ENCODE results near the gene LY86. TPM values are rescaled to one million over a fixed set of nuclear protein-coding genes. Genes with fewer than 3 reads are reported as not detected.

The LY86 gene
- total RNA-seq, 1 donor from 2014 or later: not detected

- Histone ChIP-seq H3K36me3 (ENCODE audit: control insufficient read depth, insufficient read depth, low read length) (no peaks in the 10 kb centered on the region), H3K27me3 (ENCODE audit: control insufficient read depth, insufficient read depth, low read length) (no peaks in the 10 kb centered on the region), H3K4me3 (ENCODE audit: low read depth, low read length) (no peak overlapping the region)
- FAIRE-seq (no peak), DNase-seq (ENCODE audit: low read depth) (no peak)
- no peak for TF ChIP-seq CTCF (IDR thresholded peaks at IDR 0.05; ENCODE audit: insufficient read depth, low read length, severe bottlenecking)
These were observed 96.9 kb downstream of the LY86 start for GRCh38 chr6:6685249-6686040.

- H3K36me3 ChIP-seq (ENCODE audit: control insufficient read depth, insufficient read depth, low read length): no peaks in the 10 kb centered on the region
- TF ChIP-seq CTCF (IDR thresholded peaks at IDR 0.05; ENCODE audit: insufficient read depth, low read length, severe bottlenecking): no peak
- no peak overlapping the region for H3K4me3 ChIP-seq (ENCODE audit: low read depth, low read length)
- FAIRE-seq (no peak), DNase-seq (ENCODE audit: low read depth) (no peak)
- H3K27me3 ChIP-seq (ENCODE audit: control insufficient read depth, insufficient read depth, low read length): no peaks in the 10 kb centered on the region
These were observed 97.7 kb downstream of the LY86 start for GRCh38 chr6:6686176-6686575.

GRCh38 chr6:6686748-6687601, 98.5 kb downstream of the LY86 start:
- no peaks in the 10 kb centered on the region for H3K27me3 ChIP-seq (ENCODE audit: control insufficient read depth, insufficient read depth, low read length)
- TF ChIP-seq CTCF (IDR thresholded peaks at IDR 0.05; ENCODE audit: insufficient read depth, low read length, severe bottlenecking): no peak
- no peak overlapping the region for H3K4me3 ChIP-seq (ENCODE audit: low read depth, low read length)
- no peak for FAIRE-seq
- no peaks in the 10 kb centered on the region for H3K36me3 ChIP-seq (ENCODE audit: control insufficient read depth, insufficient read depth, low read length)
- DNase-seq (ENCODE audit: low read depth): peak; percentile 79

- no peak for FAIRE-seq
- H3K4me3 ChIP-seq (ENCODE audit: low read depth, low read length): no peak overlapping the region
These were observed 99.8 kb downstream of the LY86 start for GRCh38 chr6:6688283-6688682.

GRCh38 chr6:6688951-6689350, 100.4 kb downstream of the LY86 start:
- DNase-seq (ENCODE audit: low read depth): no peak
- TF ChIP-seq CTCF (IDR thresholded peaks at IDR 0.05; ENCODE audit: insufficient read depth, low read length, severe bottlenecking): no peak
- no peak for FAIRE-seq
- Histone ChIP-seq H3K27me3 (ENCODE audit: control insufficient read depth, insufficient read depth, low read length) (no peaks in the 10 kb centered on the region), H3K4me3 (ENCODE audit: low read depth, low read length) (no peak overlapping the region), H3K36me3 (ENCODE audit: control insufficient read depth, insufficient read depth, low read length) (no peaks in the 10 kb centered on the region)

More at GRCh38 chr6:6688283-6688682, 99.8 kb downstream of the LY86 start:
- DNase-seq (ENCODE audit: low read depth): no peak
- Histone ChIP-seq H3K36me3 (ENCODE audit: control insufficient read depth, insufficient read depth, low read length) (no peaks in the 10 kb centered on the region), H3K27me3 (ENCODE audit: control insufficient read depth, insufficient read depth, low read length) (no peaks in the 10 kb centered on the region)
- no peak for TF ChIP-seq CTCF (IDR thresholded peaks at IDR 0.05; ENCODE audit: insufficient read depth, low read length, severe bottlenecking)
